Loucy (cell line): ENCODE measurements around the gene FGF11.

ENCODE experiments used
- H2AFZ ChIP-seq: fragments of 200-600 bp; sonication (generic); 2 replicates; pipeline ENCODE4 v1.6.0; 2016; ENCODE audit warnings: antibody characterized with exemption, mild to moderate bottlenecking, low read length, moderate library complexity
- H3F3A ChIP-seq: fragments of 200-600 bp; 2 replicates; pipeline ENCODE4 v1.6.0; 2016; ENCODE audit warnings: antibody characterized with exemption, low read depth, mild to moderate bottlenecking
- H3K27me3 ChIP-seq: fragments of 200-600 bp; sonication (generic); 2 replicates; pipeline ENCODE4 v1.6.1; 2014; ENCODE audit warnings: low read length, mild to moderate bottlenecking; ENCODE audit not compliant: insufficient read depth, poor library complexity, severe bottlenecking
- H3K36me3 ChIP-seq: fragments of 200-600 bp; sonication (generic); 2 replicates; pipeline ENCODE4 v1.6.1; 2016; ENCODE audit warnings: low read length; ENCODE audit not compliant: insufficient read depth
- H3K4me1 ChIP-seq: fragments of 200-600 bp; sonication (generic); 2 replicates; pipeline ENCODE4 v1.5.1; 2014; ENCODE audit warnings: low read length, mild to moderate bottlenecking; ENCODE audit not compliant: insufficient read depth, poor library complexity, severe bottlenecking
- H3K4me2 ChIP-seq: fragments of 200-600 bp; sonication (generic); 2 replicates; pipeline ENCODE4 v1.6.0; 2014; ENCODE audit warnings: antibody characterized with exemption, low read length, low read depth, mild to moderate bottlenecking; ENCODE audit not compliant: poor library complexity, severe bottlenecking
- H3K4me3 ChIP-seq: fragments of 200-600 bp; sonication (generic); 2 replicates; pipeline ENCODE4 v1.5.1; 2014; ENCODE audit warnings: low read length, mild to moderate bottlenecking, mixed read lengths; ENCODE audit not compliant: poor library complexity, severe bottlenecking
- H3K79me2 ChIP-seq: fragments of 200-600 bp; sonication (generic); 2 replicates; pipeline ENCODE4 v1.6.1; 2014; ENCODE audit warnings: low read length; ENCODE audit not compliant: insufficient read depth
- H3K9ac ChIP-seq: fragments of 200-600 bp; sonication (generic); 2 replicates; pipeline ENCODE4 v1.6.0; 2014; ENCODE audit warnings: mild to moderate bottlenecking, low read depth, low read length, moderate library complexity; ENCODE audit not compliant: poor library complexity, severe bottlenecking
- H3K9me2 ChIP-seq: fragments of 200-600 bp; sonication (generic); replicated peaks from 2 replicates; pipeline ENCODE4 v1.6.1; 2016; ENCODE audit warnings: low read depth, low read length, mixed read lengths
- H3K9me3 ChIP-seq: fragments of 200-600 bp; sonication (generic); 2 replicates; pipeline ENCODE4 v1.6.1; 2014; ENCODE audit warnings: mild to moderate bottlenecking, antibody characterized with exemption, low read length, low read depth; ENCODE audit not compliant: insufficient read depth
- H4K20me1 ChIP-seq: fragments of 200-600 bp; sonication (generic); 2 replicates; pipeline ENCODE4 v1.6.0; 2014; ENCODE audit warnings: antibody characterized with exemption, low read length, mild to moderate bottlenecking; ENCODE audit not compliant: insufficient read depth, poor library complexity, severe bottlenecking
- CTCF ChIP-seq: fragments of 200-600 bp; sonication (generic); conservative IDR thresholded peaks from 2 replicates; pipeline ENCODE4 v1.5.1; 2014; ENCODE audit warnings: mild to moderate bottlenecking, antibody characterized with exemption, low read length
- EZH2phosphoT487 ChIP-seq: fragments of 200-600 bp; IDR thresholded peaks from 2 replicates; pipeline ENCODE4 v1.6.1; 2018; ENCODE audit warnings: antibody characterized with exemption, mild to moderate bottlenecking, moderate library complexity, borderline replicate concordance

FGF11 gene

GRCh38 chr17:7477392-7478275 lies 38.3 kb downstream of the FGF11 start:
- H3K9me3 ChIP-seq = no peaks in the 10 kb centered on the region
- H3K79me2 ChIP-seq = peaks cover 81% of the 10 kb centered on the region
- TF ChIP-seq CTCF (no peak), EZH2phosphoT487 (no peak)
- no peaks in the 10 kb centered on the region for H3K36me3 ChIP-seq
- no peak overlapping the region for H2AFZ ChIP-seq
- H3K4me2 ChIP-seq = peak overlapping the region; percentile 83
- H3K4me3 ChIP-seq = peak overlapping the region; percentile 82
- no peaks in the 10 kb centered on the region for H3K9me2 ChIP-seq
- H3K9ac ChIP-seq = peak overlapping the region; percentile 95
- peaks cover 24% of the 10 kb centered on the region for H4K20me1 ChIP-seq
- no peaks in the 10 kb centered on the region for H3K27me3 ChIP-seq
- peaks cover 38% of the 10 kb centered on the region for H3K4me1 ChIP-seq
- no peaks in the 10 kb centered on the region for H3F3A ChIP-seq

- Histone ChIP-seq H3F3A (no peaks in the 10 kb centered on the region), H2AFZ (peak overlapping the region; percentile 82), H3K79me2 (peaks cover 80% of the 10 kb centered on the region), H3K36me3 (no peaks in the 10 kb centered on the region), H3K9me2 (no peaks in the 10 kb centered on the region), H4K20me1 (peaks cover 24% of the 10 kb centered on the region), H3K4me3 (peak overlapping the region; percentile 82), H3K9me3 (no peaks in the 10 kb centered on the region), H3K4me2 (peak overlapping the region; percentile 83), H3K9ac (peak overlapping the region; percentile 95), H3K4me1 (peaks cover 42% of the 10 kb centered on the region), H3K27me3 (no peaks in the 10 kb centered on the region)
- no peak for TF ChIP-seq CTCF
These were observed 39.2 kb downstream of the FGF11 start for GRCh38 chr17:7478276-7479212.

- Histone ChIP-seq H3K4me1 (peaks cover 42% of the 10 kb centered on the region), H4K20me1 (peaks cover 24% of the 10 kb centered on the region), H3K9me3 (no peaks in the 10 kb centered on the region), H3F3A (no peaks in the 10 kb centered on the region), H3K9ac (peak within 1 kb of the TSS; percentile 95), H3K79me2 (peaks cover 74% of the 10 kb centered on the region), H3K4me2 (peak within 1 kb of the TSS; percentile 91), H2AFZ (peak within 1 kb of the TSS; percentile 82), H3K4me3 (peak within 1 kb of the TSS; percentile 82), H3K9me2 (no peaks in the 10 kb centered on the region), H3K27me3 (no peaks in the 10 kb centered on the region), H3K36me3 (no peaks in the 10 kb centered on the region)
- TF ChIP-seq CTCF (no peak), EZH2phosphoT487 (no peak)
These were observed 40.1 kb downstream of the FGF11 start, which contains the start of gene ZBTB4 for GRCh38 chr17:7479213-7480088. Gene ZBTB4, minus strand, starts transcription at chr17:7479631. Its CDS starts 12,830 bp downstream, at chr17:7466801.
